ENCODE results near the gene S100A7A. TPM values are rescaled to one million over a fixed set of nuclear protein-coding genes. Genes with fewer than 3 reads are reported as not detected.
A peak's percentile ranks its signal among the peaks of the same experiment; 100 is the strongest.

Gene S100A7A
- total and polyA plus RNA-seq, 10 donors = not detected

DNA sequence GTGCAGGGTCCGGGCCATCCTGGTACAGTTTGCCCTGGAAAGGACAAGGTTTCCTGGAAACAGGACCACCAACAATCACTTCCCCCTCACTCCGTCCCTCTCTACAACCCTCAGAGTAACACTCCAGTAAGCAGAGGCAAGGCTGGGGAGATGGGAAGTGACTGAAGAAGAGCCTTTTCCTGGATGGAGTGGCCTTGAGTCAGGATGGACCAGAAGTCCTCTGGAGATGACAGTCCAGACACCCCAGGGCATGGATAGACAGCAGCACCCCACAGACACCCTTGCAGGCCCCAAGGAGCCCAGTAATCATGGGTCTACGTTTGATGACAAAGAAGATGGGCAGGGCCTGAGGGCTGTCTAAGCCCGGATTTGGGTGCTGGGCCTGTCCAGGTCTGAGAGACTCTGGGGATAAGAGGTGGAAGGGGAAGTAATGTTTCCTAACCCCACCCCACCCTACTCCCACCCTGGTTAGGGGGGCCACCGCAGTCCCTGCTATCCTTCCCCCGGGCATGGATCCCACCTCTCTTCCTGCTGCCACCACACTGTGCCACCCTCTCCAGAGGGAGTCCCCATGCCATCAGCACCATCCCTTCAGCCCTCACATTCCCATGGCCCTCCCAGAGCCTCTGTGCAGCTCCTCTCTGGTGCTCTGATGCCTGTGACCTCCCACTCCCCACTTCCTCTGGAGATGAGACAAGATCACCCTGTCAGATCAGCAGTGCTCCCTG, 18.2 kb upstream of the S100A7A start:
- Histone ChIP-seq H3K27me3 (replicated peaks in 1 of 7) (peaks cover 0 to 48% (median 0%) of the 10 kb centered on the region in 7 donors), H3K27ac (peak overlapping the region in 1 of 8 donors; percentile 95), H3K4me3 (no peak overlapping the region), H3K9me3 (no peaks in the 10 kb centered on the region), H3K36me3 (no peaks in the 10 kb centered on the region), H3K4me1 (peaks cover 0 to 25% (median 0%) of the 10 kb centered on the region in 6 donors)
- TF ChIP-seq CTCF (IDR thresholded peaks at IDR 0.05 in 8 of 11, conservative IDR thresholded peaks at IDR 0.05 in 3 of 11) = no peak
- no peak for TF ChIP-seq POLR2A (IDR thresholded peaks at IDR 0.05)
- TF ChIP-seq POLR2AphosphoS5 (IDR thresholded peaks at IDR 0.05) = no peak
- intact Hi-C loops (cut with DNase I; ENCODE audit: low total_unique reads) = no loop called here
- no peak for DNase-seq
- 67 to 87% (median 78%) methylated on average over 5 to 6 of the region's 6 CpGs for WGBS, 5 donors

GRCh38 chr1:153399401-153400055, 16.8 kb upstream of the S100A7A start:
- Histone ChIP-seq H3K27ac (no peak overlapping the region), H3K4me1 (peaks cover 0 to 29% (median 0%) of the 10 kb centered on the region in 6 donors), H3K27me3 (replicated peaks in 1 of 7) (peaks cover 0 to 40% (median 0%) of the 10 kb centered on the region in 7 donors), H3K4me3 (no peak overlapping the region), H3K36me3 (no peaks in the 10 kb centered on the region), H3K9me3 (no peaks in the 10 kb centered on the region)
- DNase-seq = no peak
- intact Hi-C loops (cut with DNase I; ENCODE audit: low total_unique reads) = no loop called here
- TF ChIP-seq POLR2A (IDR thresholded peaks at IDR 0.05) = no peak
- no peak for TF ChIP-seq CTCF (IDR thresholded peaks at IDR 0.05 in 8 of 11, conservative IDR thresholded peaks at IDR 0.05 in 3 of 11)
- no peak for TF ChIP-seq POLR2AphosphoS5 (IDR thresholded peaks at IDR 0.05)
- WGBS, 5 donors = 86 to 96% (median 91%) methylated on average over 7 of the region's 7 CpGs

DNA sequence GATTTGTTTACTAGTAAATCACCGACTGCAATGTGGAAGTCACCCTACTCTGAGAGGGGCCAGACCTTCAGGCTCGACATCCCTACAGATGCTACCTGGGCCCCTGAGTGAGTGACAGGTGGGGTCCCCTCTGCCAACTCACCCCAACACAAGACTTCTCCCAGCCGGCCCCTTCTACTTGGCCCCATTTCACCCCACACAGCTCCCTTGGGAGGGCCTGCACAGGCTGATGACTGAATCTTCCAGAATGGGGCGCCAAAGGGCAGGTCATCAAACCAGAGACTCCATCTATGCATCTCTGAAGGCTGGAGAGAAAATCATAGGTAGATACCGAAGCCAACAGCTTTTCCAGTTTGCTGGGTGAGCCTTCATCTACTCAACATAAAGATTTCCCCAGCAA, 16.1 kb upstream of the S100A7A start:
- H3K4me3 ChIP-seq = no peak overlapping the region
- no peak overlapping the region for H3K27ac ChIP-seq
- H3K9me3 ChIP-seq = no peaks in the 10 kb centered on the region
- 65 to 76% (median 74%) methylated on average over 5 of the region's 5 CpGs for whole genome bisulfite sequencing, 5 donors
- H3K27me3 ChIP-seq (replicated peaks in 1 of 7) = peaks cover 0 to 33% (median 0%) of the 10 kb centered on the region in 7 donors
- DNase-seq = no peak
- intact Hi-C loops (cut with DNase I; ENCODE audit: low total_unique reads) = no loop called here
- TF ChIP-seq POLR2AphosphoS5 (IDR thresholded peaks at IDR 0.05) = no peak
- no peak for TF ChIP-seq POLR2A (IDR thresholded peaks at IDR 0.05)
- TF ChIP-seq CTCF (IDR thresholded peaks at IDR 0.05 in 8 of 11, conservative IDR thresholded peaks at IDR 0.05 in 3 of 11) = no peak
- H3K36me3 ChIP-seq = no peaks in the 10 kb centered on the region
- H3K4me1 ChIP-seq = peaks cover 0 to 33% (median 0%) of the 10 kb centered on the region in 6 donors

DNA sequence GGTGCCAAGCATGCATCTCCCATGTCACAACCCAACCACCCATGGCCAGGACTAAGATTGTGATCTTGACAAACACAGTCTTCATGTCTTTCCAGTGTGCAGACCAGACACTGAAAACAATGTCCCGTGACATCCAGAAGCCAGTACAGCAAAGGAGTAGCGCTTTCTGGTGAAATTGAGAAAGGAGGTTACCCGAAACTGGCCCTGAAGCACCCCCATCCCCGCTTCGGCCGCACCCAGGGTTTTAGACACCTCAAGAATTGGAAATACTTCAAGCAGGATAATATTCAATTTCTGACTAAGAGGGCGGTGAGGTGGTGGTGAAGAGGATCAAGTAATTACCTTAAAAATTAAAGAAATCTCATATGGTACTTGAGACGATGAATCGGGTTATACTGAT, 14.9 kb upstream of the S100A7A start:
- no peak for DNase-seq
- Histone ChIP-seq H3K4me3 (no peak overlapping the region), H3K27me3 (replicated peaks in 1 of 7) (peaks cover 0 to 33% (median 0%) of the 10 kb centered on the region in 7 donors), H3K27ac (peak overlapping the region in 2 of 8 donors; percentile 76 to 85), H3K4me1 (peaks cover 0 to 33% (median 0%) of the 10 kb centered on the region in 6 donors), H3K9me3 (no peaks in the 10 kb centered on the region), H3K36me3 (no peaks in the 10 kb centered on the region)
- 87 to 95% (median 90%) methylated on average over 9 of the region's 9 CpGs for WGBS, 5 donors
- intact Hi-C loops (cut with DNase I; ENCODE audit: low total_unique reads) = no loop called here
- TF ChIP-seq POLR2A (IDR thresholded peaks at IDR 0.05) = no peak
- TF ChIP-seq CTCF (IDR thresholded peaks at IDR 0.05 in 8 of 11, conservative IDR thresholded peaks at IDR 0.05 in 3 of 11) = no peak
- no peak for TF ChIP-seq POLR2AphosphoS5 (IDR thresholded peaks at IDR 0.05)
